WTC11 (cell line): ENCODE results near the gene ST6GALNAC5. TPM values are rescaled to one million over a fixed set of nuclear protein-coding genes. Genes with fewer than 3 reads are reported as not detected.
A peak's percentile ranks its signal among the peaks of the same experiment; 100 is the strongest.

Source experiments
- ATAC-seq: fragments of 200-7000 bp; cut with Tn5 transposase; 2 replicates; pipeline ENCODE4 v1.10.0; 2021; ENCODE audit warnings: mild to moderate bottlenecking, moderate library complexity
- CTCF ChIA-PET: fragments of 300-600 bp; sonication (Branson Sonifier 250); formaldehyde crosslinking; loops from one replicate; lab custom pipeline; 2021; ENCODE audit warnings: antibody characterized with exemption; lab: Charles Lee
- POLR2A ChIA-PET: fragments of 350-600 bp; sonication (Branson Sonifier 250); formaldehyde crosslinking; loops from one replicate; lab custom pipeline; 2021; ENCODE audit warnings: antibody characterized with exemption; lab: Charles Lee
- DNase-seq: peaks from one replicate; pipeline ENCODE4 v3.0.0; 2021; ENCODE audit warnings: low spot score
- H3K27ac Mint-ChIP-seq: 2 replicates; pipeline ENCODE4 v1.8.0; 2021; ENCODE audit warnings: mixed read lengths
- H3K27me3 Mint-ChIP-seq: 2 replicates; pipeline ENCODE4 v1.8.0; 2021; ENCODE audit warnings: low read depth, mild to moderate bottlenecking, moderate library complexity, mixed read lengths
- H3K36me3 Mint-ChIP-seq: 2 replicates; pipeline ENCODE4 v1.8.0; 2021; ENCODE audit warnings: mixed read lengths
- H3K4me1 Mint-ChIP-seq: 2 replicates; pipeline ENCODE4 v1.8.0; 2022; ENCODE audit warnings: mixed read lengths
- H3K4me3 Mint-ChIP-seq: 2 replicates; pipeline ENCODE4 v1.8.0; 2021; ENCODE audit warnings: mild to moderate bottlenecking, moderate library complexity, mixed read lengths
- H3K9me3 Mint-ChIP-seq: 2 replicates; pipeline ENCODE4 v1.8.0; 2021; ENCODE audit warnings: mixed read lengths
- CREM ChIP-seq: sonication (generic); formaldehyde crosslinking; IDR thresholded peaks from 2 replicates; pipeline ENCODE4 v1.8.1; 2022; ENCODE audit warnings: mild to moderate bottlenecking, missing genetic modification reagents, moderate library complexity
- FOXK1 ChIP-seq: sonication (generic); formaldehyde crosslinking; IDR thresholded peaks from 2 replicates; pipeline ENCODE4 v1.8.0; 2022; ENCODE audit warnings: mild to moderate bottlenecking, moderate library complexity, missing genetic modification reagents
- GABPB1 ChIP-seq: sonication (generic); formaldehyde crosslinking; IDR thresholded peaks from 2 replicates; pipeline ENCODE4 v1.8.1; 2023; ENCODE audit warnings: mild to moderate bottlenecking, missing genetic modification reagents
- IRF2 ChIP-seq: sonication (generic); formaldehyde crosslinking; IDR thresholded peaks from 2 replicates; pipeline ENCODE4 v1.8.0; 2022; ENCODE audit warnings: low read depth, missing genetic modification reagents, borderline replicate concordance
- JAZF1 ChIP-seq: fragments of 250-450 bp; sonication (Bioruptor Pico); IDR thresholded peaks from 2 replicates; pipeline ENCODE4 v1.9.0; 2021; ENCODE audit warnings: moderate library complexity, mild to moderate bottlenecking, inconsistent platforms
- NFE2L1 ChIP-seq: sonication (generic); formaldehyde crosslinking; IDR thresholded peaks from 2 replicates; pipeline ENCODE4 v1.8.1; 2023; ENCODE audit warnings: missing genetic modification reagents
- NR2C2 ChIP-seq: sonication (generic); formaldehyde crosslinking; IDR thresholded peaks from 2 replicates; pipeline ENCODE4 v1.8.0; 2022; ENCODE audit warnings: mild to moderate bottlenecking, missing genetic modification reagents
- SP1 ChIP-seq: sonication (generic); formaldehyde crosslinking; conservative IDR thresholded peaks from 2 replicates; pipeline ENCODE4 v1.8.1; 2022; ENCODE audit warnings: missing genetic modification reagents
- TEAD1 ChIP-seq: sonication (generic); formaldehyde crosslinking; IDR thresholded peaks from 2 replicates; pipeline ENCODE4 v1.8.0; 2022; ENCODE audit warnings: mild to moderate bottlenecking, missing genetic modification reagents
- TEAD4 ChIP-seq: sonication (generic); formaldehyde crosslinking; IDR thresholded peaks from 2 replicates; pipeline ENCODE4 v1.8.0; 2022; ENCODE audit warnings: mild to moderate bottlenecking, missing genetic modification reagents
- ZNF263 ChIP-seq: sonication (generic); formaldehyde crosslinking; IDR thresholded peaks from 2 replicates; pipeline ENCODE4 v1.8.1; 2022; ENCODE audit warnings: low read depth, mild to moderate bottlenecking, moderate library complexity, missing genetic modification reagents
- ZNF416 ChIP-seq: fragments of 250-450 bp; sonication (Bioruptor Pico); IDR thresholded peaks from 2 replicates; pipeline ENCODE4 v1.9.0; 2021; ENCODE audit warnings: mild to moderate bottlenecking, inconsistent platforms
- ZNF423 ChIP-seq: fragments of 250-450 bp; sonication (Bioruptor Pico); IDR thresholded peaks from 2 replicates; pipeline ENCODE4 v2.1.2; 2022; ENCODE audit warnings: mild to moderate bottlenecking, moderate library complexity
- total RNA-seq: library from RNA; stranded (reverse); gene quantifications from 3 replicates; pipeline ENCODE4 v1.2.3, GENCODE V29; 2021
- TF ChIP-seq, protein P1 (sequence below): sonication (generic); formaldehyde crosslinking; IDR thresholded peaks from 2 replicates; pipeline ENCODE4 v1.8.0; 2022; ENCODE audit warnings: mild to moderate bottlenecking, missing genetic modification reagents
- TF ChIP-seq, protein P2 (sequence below): sonication (generic); formaldehyde crosslinking; IDR thresholded peaks from 2 replicates; pipeline ENCODE4 v1.8.0; 2022; ENCODE audit warnings: missing genetic modification reagents
- TF ChIP-seq, protein P3 (sequence below): sonication (generic); formaldehyde crosslinking; IDR thresholded peaks from 2 replicates; pipeline ENCODE4 v1.8.0; 2023; ENCODE audit warnings: missing genetic modification reagents
- TF ChIP-seq, protein P4 (sequence below): sonication (generic); formaldehyde crosslinking; IDR thresholded peaks from 2 replicates; pipeline ENCODE4 v1.8.1; 2023; ENCODE audit warnings: mild to moderate bottlenecking, missing genetic modification reagents
- TF ChIP-seq, protein P5 (sequence below): sonication (generic); formaldehyde crosslinking; IDR thresholded peaks from 2 replicates; pipeline ENCODE4 v1.8.1; 2022; ENCODE audit warnings: mild to moderate bottlenecking, missing genetic modification reagents, moderate library complexity, borderline replicate concordance
- TF ChIP-seq, protein P6 (sequence below): fragments of 200-600 bp; IDR thresholded peaks from 2 replicates; pipeline ENCODE4 v1.8.0; 2022; ENCODE audit warnings: antibody characterized with exemption
- TF ChIP-seq, protein P7 (sequence below): sonication (generic); formaldehyde crosslinking; IDR thresholded peaks from 2 replicates; pipeline ENCODE4 v1.8.0; 2023; ENCODE audit warnings: missing genetic modification reagents, mild to moderate bottlenecking, borderline replicate concordance

ST6GALNAC5 gene
- total RNA-seq, 1 experiment from 2014 or later, result 9.6 TPM

DNA sequence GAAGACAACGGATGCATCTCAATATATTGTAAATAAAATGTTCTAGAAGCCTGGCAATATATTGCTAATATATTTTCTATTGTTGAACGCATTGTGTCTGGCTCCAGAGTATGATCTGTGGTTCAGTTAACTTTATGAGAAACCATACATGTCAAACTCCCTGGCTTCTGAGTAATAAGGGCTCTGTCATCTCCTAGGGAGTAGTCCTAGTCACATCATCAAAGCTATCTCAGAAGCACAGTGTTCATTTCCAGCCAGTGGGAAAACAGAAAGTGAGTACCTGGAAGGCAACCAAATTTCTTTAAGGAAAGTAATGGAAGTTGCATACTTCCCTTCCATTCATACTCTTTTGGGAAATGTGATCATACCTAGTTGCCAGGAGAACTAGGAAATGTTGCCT, 27.0 kb upstream of the ST6GALNAC5 start:
- DNase-seq (no peak), ATAC-seq (no peak)
- Mint-ChIP-seq H3K36me3 (no peaks in the 10 kb centered on the region), H3K9me3 (no peaks in the 10 kb centered on the region), H3K4me1 (peaks cover 15% of the 10 kb centered on the region), H3K4me3 (no peak overlapping the region), H3K27ac (no peak overlapping the region), H3K27me3 (no peaks in the 10 kb centered on the region)
- POLR2A ChIA-PET, result no interaction called here
- TF ChIP-seq, protein P1, sequence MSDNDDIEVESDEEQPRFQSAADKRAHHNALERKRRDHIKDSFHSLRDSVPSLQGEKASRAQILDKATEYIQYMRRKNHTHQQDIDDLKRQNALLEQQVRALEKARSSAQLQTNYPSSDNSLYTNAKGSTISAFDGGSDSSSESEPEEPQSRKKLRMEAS (CRISPR knock-in tag), result no peak
- TF ChIP-seq IRF2 (CRISPR knock-in tag), result no peak
- TF ChIP-seq ZNF423 (CRISPR knock-in tag), result no peak
- TF ChIP-seq, protein P2, sequence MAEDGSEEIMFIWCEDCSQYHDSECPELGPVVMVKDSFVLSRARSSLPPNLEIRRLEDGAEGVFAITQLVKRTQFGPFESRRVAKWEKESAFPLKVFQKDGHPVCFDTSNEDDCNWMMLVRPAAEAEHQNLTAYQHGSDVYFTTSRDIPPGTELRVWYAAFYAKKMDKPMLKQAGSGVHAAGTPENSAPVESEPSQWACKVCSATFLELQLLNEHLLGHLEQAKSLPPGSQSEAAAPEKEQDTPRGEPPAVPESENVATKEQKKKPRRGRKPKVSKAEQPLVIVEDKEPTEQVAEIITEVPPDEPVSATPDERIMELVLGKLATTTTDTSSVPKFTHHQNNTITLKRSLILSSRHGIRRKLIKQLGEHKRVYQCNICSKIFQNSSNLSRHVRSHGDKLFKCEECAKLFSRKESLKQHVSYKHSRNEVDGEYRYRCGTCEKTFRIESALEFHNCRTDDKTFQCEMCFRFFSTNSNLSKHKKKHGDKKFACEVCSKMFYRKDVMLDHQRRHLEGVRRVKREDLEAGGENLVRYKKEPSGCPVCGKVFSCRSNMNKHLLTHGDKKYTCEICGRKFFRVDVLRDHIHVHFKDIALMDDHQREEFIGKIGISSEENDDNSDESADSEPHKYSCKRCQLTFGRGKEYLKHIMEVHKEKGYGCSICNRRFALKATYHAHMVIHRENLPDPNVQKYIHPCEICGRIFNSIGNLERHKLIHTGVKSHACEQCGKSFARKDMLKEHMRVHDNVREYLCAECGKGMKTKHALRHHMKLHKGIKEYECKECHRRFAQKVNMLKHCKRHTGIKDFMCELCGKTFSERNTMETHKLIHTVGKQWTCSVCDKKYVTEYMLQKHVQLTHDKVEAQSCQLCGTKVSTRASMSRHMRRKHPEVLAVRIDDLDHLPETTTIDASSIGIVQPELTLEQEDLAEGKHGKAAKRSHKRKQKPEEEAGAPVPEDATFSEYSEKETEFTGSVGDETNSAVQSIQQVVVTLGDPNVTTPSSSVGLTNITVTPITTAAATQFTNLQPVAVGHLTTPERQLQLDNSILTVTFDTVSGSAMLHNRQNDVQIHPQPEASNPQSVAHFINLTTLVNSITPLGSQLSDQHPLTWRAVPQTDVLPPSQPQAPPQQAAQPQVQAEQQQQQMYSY (CRISPR knock-in tag), result no peak
- TF ChIP-seq ZNF263 (CRISPR knock-in tag), result no peak
- no peak for TF ChIP-seq ZNF416 (CRISPR knock-in tag)
- TF ChIP-seq FOXK1 (CRISPR knock-in tag), result no peak
- no peak for TF ChIP-seq TEAD1 (CRISPR knock-in tag)
- TF ChIP-seq GABPB1 (CRISPR knock-in tag), result no peak
- TF ChIP-seq SP1 (CRISPR knock-in tag), result no peak
- TF ChIP-seq, protein P3, sequence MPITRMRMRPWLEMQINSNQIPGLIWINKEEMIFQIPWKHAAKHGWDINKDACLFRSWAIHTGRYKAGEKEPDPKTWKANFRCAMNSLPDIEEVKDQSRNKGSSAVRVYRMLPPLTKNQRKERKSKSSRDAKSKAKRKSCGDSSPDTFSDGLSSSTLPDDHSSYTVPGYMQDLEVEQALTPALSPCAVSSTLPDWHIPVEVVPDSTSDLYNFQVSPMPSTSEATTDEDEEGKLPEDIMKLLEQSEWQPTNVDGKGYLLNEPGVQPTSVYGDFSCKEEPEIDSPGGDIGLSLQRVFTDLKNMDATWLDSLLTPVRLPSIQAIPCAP (CRISPR knock-in tag), result no peak
- TF ChIP-seq, protein P4, sequence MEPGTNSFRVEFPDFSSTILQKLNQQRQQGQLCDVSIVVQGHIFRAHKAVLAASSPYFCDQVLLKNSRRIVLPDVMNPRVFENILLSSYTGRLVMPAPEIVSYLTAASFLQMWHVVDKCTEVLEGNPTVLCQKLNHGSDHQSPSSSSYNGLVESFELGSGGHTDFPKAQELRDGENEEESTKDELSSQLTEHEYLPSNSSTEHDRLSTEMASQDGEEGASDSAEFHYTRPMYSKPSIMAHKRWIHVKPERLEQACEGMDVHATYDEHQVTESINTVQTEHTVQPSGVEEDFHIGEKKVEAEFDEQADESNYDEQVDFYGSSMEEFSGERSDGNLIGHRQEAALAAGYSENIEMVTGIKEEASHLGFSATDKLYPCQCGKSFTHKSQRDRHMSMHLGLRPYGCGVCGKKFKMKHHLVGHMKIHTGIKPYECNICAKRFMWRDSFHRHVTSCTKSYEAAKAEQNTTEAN, result no peak
- TF ChIP-seq, protein P5, sequence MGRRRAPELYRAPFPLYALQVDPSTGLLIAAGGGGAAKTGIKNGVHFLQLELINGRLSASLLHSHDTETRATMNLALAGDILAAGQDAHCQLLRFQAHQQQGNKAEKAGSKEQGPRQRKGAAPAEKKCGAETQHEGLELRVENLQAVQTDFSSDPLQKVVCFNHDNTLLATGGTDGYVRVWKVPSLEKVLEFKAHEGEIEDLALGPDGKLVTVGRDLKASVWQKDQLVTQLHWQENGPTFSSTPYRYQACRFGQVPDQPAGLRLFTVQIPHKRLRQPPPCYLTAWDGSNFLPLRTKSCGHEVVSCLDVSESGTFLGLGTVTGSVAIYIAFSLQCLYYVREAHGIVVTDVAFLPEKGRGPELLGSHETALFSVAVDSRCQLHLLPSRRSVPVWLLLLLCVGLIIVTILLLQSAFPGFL (CRISPR knock-in tag), result no peak
- TF ChIP-seq CREM (CRISPR knock-in tag), result no peak
- TF ChIP-seq, protein P6, sequence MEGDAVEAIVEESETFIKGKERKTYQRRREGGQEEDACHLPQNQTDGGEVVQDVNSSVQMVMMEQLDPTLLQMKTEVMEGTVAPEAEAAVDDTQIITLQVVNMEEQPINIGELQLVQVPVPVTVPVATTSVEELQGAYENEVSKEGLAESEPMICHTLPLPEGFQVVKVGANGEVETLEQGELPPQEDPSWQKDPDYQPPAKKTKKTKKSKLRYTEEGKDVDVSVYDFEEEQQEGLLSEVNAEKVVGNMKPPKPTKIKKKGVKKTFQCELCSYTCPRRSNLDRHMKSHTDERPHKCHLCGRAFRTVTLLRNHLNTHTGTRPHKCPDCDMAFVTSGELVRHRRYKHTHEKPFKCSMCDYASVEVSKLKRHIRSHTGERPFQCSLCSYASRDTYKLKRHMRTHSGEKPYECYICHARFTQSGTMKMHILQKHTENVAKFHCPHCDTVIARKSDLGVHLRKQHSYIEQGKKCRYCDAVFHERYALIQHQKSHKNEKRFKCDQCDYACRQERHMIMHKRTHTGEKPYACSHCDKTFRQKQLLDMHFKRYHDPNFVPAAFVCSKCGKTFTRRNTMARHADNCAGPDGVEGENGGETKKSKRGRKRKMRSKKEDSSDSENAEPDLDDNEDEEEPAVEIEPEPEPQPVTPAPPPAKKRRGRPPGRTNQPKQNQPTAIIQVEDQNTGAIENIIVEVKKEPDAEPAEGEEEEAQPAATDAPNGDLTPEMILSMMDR, result no peak
- no peak for TF ChIP-seq NR2C2 (CRISPR knock-in tag)
- TF ChIP-seq JAZF1 (CRISPR knock-in tag), result no peak
- no peak for TF ChIP-seq TEAD4 (CRISPR knock-in tag)
- CTCF ChIA-PET, result no interaction called here

DNA sequence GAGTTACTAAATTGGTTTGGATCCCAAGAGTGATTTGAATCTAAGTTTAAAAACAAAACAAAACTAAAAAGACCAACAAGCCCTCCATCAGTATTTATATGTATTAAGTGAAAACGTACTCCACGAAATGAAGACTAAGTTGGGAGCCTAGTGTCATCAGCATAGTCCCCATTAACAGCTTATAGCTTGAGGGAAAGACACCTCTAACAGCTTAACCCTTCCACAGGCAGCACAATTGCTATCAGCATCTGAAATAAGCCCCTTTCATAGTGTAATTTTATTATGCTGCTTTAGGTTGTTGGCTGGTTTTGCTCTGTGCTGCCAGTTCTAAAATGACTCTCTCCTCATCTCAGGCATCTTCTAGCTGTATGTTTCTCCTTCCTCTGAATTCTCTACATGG, 25.8 kb upstream of the ST6GALNAC5 start:
- Mint-ChIP-seq H3K4me3 (no peak overlapping the region), H3K4me1 (peaks cover 20% of the 10 kb centered on the region), H3K27me3 (no peaks in the 10 kb centered on the region), H3K9me3 (no peaks in the 10 kb centered on the region), H3K27ac (no peak overlapping the region), H3K36me3 (no peaks in the 10 kb centered on the region)
- ATAC-seq (peak; percentile 53), DNase-seq (no peak)
- ChIA-PET CTCF (no interaction called here), POLR2A (no interaction called here)
- TF ChIP-seq TEAD4 (CRISPR knock-in tag) (no peak), SP1 (CRISPR knock-in tag) (no peak), JAZF1 (CRISPR knock-in tag) (no peak), NFE2L1 (CRISPR knock-in tag) (no peak)
- TF ChIP-seq, protein P7, sequence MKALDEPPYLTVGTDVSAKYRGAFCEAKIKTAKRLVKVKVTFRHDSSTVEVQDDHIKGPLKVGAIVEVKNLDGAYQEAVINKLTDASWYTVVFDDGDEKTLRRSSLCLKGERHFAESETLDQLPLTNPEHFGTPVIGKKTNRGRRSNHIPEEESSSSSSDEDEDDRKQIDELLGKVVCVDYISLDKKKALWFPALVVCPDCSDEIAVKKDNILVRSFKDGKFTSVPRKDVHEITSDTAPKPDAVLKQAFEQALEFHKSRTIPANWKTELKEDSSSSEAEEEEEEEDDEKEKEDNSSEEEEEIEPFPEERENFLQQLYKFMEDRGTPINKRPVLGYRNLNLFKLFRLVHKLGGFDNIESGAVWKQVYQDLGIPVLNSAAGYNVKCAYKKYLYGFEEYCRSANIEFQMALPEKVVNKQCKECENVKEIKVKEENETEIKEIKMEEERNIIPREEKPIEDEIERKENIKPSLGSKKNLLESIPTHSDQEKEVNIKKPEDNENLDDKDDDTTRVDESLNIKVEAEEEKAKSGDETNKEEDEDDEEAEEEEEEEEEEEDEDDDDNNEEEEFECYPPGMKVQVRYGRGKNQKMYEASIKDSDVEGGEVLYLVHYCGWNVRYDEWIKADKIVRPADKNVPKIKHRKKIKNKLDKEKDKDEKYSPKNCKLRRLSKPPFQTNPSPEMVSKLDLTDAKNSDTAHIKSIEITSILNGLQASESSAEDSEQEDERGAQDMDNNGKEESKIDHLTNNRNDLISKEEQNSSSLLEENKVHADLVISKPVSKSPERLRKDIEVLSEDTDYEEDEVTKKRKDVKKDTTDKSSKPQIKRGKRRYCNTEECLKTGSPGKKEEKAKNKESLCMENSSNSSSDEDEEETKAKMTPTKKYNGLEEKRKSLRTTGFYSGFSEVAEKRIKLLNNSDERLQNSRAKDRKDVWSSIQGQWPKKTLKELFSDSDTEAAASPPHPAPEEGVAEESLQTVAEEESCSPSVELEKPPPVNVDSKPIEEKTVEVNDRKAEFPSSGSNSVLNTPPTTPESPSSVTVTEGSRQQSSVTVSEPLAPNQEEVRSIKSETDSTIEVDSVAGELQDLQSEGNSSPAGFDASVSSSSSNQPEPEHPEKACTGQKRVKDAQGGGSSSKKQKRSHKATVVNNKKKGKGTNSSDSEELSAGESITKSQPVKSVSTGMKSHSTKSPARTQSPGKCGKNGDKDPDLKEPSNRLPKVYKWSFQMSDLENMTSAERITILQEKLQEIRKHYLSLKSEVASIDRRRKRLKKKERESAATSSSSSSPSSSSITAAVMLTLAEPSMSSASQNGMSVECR, result no peak
